Endothelial cell of umbilical vein (primary cell): ENCODE results near the gene CDR2. TPM values are rescaled to one million over a fixed set of nuclear protein-coding genes. Genes with fewer than 3 reads are reported as not detected.

Experiments used
- BruUV-seq: library from RNA; stranded (reverse); fragments of 400-500 nt; replicated peaks from 2 replicates; lab custom pipeline; 2021; lab: Mats Ljungman, UMichigan
- CTCF ChIA-PET: fragments of 300-600, 350-600 bp; sonication (Branson Sonifier 250); formaldehyde crosslinking; loops from one replicate; lab custom pipeline; 2021; ENCODE audit warnings: antibody characterized with exemption, inconsistent platforms; lab: Charles Lee
- POLR2A ChIA-PET: fragments of 300-600, 350-600 bp; sonication (Branson Sonifier 250); formaldehyde crosslinking; loops from one replicate; lab custom pipeline; 2021; ENCODE audit warnings: antibody characterized with exemption, inconsistent platforms; lab: Charles Lee
- DNase-seq: peaks from one replicate; pipeline ENCODE4 v3.0.0-alpha.2; 2011; ENCODE audit warnings: low read depth, low spot score
- FAIRE-seq: peaks from 2 replicates; lab custom pipeline; 2011; peaks lifted over from hg19 to GRCh38; lab: Jason Lieb, UNC
- H2AFZ ChIP-seq: 2 replicates; pipeline ENCODE4 v1.6.0; 2012; ENCODE audit warnings: low read depth, low read length, control low read depth, inconsistent platforms
- H3K27ac ChIP-seq: 2 replicates; pipeline ENCODE4 v1.5.1; 2011; ENCODE audit warnings: low read depth, mild to moderate bottlenecking, control low read depth, low read length, moderate library complexity; ENCODE audit not compliant: insufficient read depth
- H3K27me3 ChIP-seq, 2 experiments: 2 replicates each; pipeline versions ENCODE4 v1.6.0 to v1.6.1; 2011; ENCODE audit warnings: low read length in 2 of 2, mixed read lengths in 1 of 2; ENCODE audit not compliant: control insufficient read depth in 2 of 2, insufficient read depth in 2 of 2
- H3K36me3 ChIP-seq, 2 experiments: 2 replicates in 1 of 2; 3 replicates in 1 of 2; pipeline ENCODE4 v1.5.1; 2011; ENCODE audit warnings: low read length in 2 of 2, mild to moderate bottlenecking in 1 of 2, moderate library complexity in 1 of 2; ENCODE audit not compliant: control insufficient read depth in 2 of 2, insufficient read depth in 2 of 2; ENCODE audit errors: extremely low read depth in 1 of 2
- H3K4me1 ChIP-seq: 3 replicates; pipeline ENCODE4 v1.5.1; 2011; ENCODE audit warnings: mild to moderate bottlenecking, low read length; ENCODE audit not compliant: control insufficient read depth, insufficient read depth; ENCODE audit errors: extremely low read depth
- H3K4me2 ChIP-seq: 2 replicates; pipeline ENCODE4 v1.6.1; 2011; ENCODE audit warnings: low read length, control low read depth, mixed read lengths; ENCODE audit not compliant: insufficient read depth
- H3K4me3 ChIP-seq, 3 experiments: fragments of 200-600 bp in 1 of 3; sonication (generic), shearing (Covaris generic) in 1 of 3; replicated peaks in 1 of 3; 2 replicates each; pipeline ENCODE4 v1.5.1; 2011 to 2016; ENCODE audit warnings: control low read depth in 3 of 3, low read length in 3 of 3, mild to moderate bottlenecking in 2 of 3, inconsistent platforms in 1 of 3, low read depth in 1 of 3, moderate library complexity in 1 of 3; ENCODE audit not compliant: insufficient read depth in 1 of 3
- H3K79me2 ChIP-seq: 2 replicates; pipeline ENCODE4 v1.6.0; 2012; ENCODE audit warnings: low read length, inconsistent platforms; ENCODE audit not compliant: control insufficient read depth, insufficient read depth
- H3K9ac ChIP-seq: replicated peaks from 2 replicates; pipeline ENCODE3; 2011; ENCODE audit warnings: low read length, control low read depth; ENCODE audit not compliant: insufficient read depth; ENCODE audit errors: extremely low read depth
- H3K9me1 ChIP-seq: replicated peaks from 3 replicates; pipeline ENCODE4 v1.6.0; 2011; ENCODE audit warnings: mild to moderate bottlenecking, low read length; ENCODE audit not compliant: control insufficient read depth, insufficient read depth; ENCODE audit errors: extremely low read depth
- H3K9me3 ChIP-seq: replicated peaks from 2 replicates; pipeline ENCODE4 v1.5.1; 2012; ENCODE audit warnings: low read length, inconsistent platforms; ENCODE audit not compliant: control insufficient read depth, insufficient read depth
- H4K20me1 ChIP-seq: replicated peaks from 2 replicates; pipeline ENCODE3; 2011; ENCODE audit warnings: mild to moderate bottlenecking, low read length; ENCODE audit not compliant: control insufficient read depth, insufficient read depth; ENCODE audit errors: extremely low read depth
- CTCF ChIP-seq, 2 donors: IDR thresholded peaks; 1 replicate in 1 of 2; 2 replicates in 1 of 2; pipeline ENCODE4 v1.5.1; 2011; ENCODE audit warnings: low read length in 2 of 2, mild to moderate bottlenecking in 2 of 2, moderate library complexity in 2 of 2, control low read depth in 1 of 2, inconsistent platforms in 1 of 2, low read depth in 1 of 2; ENCODE audit not compliant: insufficient read depth in 1 of 2; ENCODE audit errors: extremely low read depth in 1 of 2
- EZH2 ChIP-seq: IDR thresholded peaks from 2 replicates; pipeline ENCODE4 v1.6.1; 2012; ENCODE audit warnings: borderline replicate concordance, low read depth, mild to moderate bottlenecking, moderate library complexity, low read length, inconsistent platforms; ENCODE audit not compliant: severe bottlenecking
- FOS ChIP-seq: IDR thresholded peaks from 2 replicates; pipeline ENCODE4 v1.6.1; 2011; ENCODE audit warnings: mild to moderate bottlenecking, low read length, moderate library complexity, borderline replicate concordance; ENCODE audit not compliant: insufficient read depth
- GATA2 ChIP-seq: IDR thresholded peaks from 2 replicates; pipeline ENCODE4 v1.7.0; 2011; ENCODE audit warnings: low read depth, mild to moderate bottlenecking, moderate library complexity, mixed read lengths, low read length; ENCODE audit not compliant: insufficient read length, insufficient read depth
- JUN ChIP-seq: IDR thresholded peaks from 2 replicates; pipeline ENCODE4 v1.6.1; 2011; ENCODE audit warnings: borderline replicate concordance, low read depth; ENCODE audit not compliant: insufficient read length, insufficient read depth
- MAX ChIP-seq: IDR thresholded peaks from 2 replicates; pipeline ENCODE4 v1.6.1; 2011; ENCODE audit not compliant: insufficient read depth, insufficient read length
- MYC ChIP-seq: IDR thresholded peaks from one replicate; pipeline ENCODE4 v1.6.1; 2011; ENCODE audit warnings: mild to moderate bottlenecking, low read depth, low read length
- POLR2A ChIP-seq: IDR thresholded peaks from 2 replicates; pipeline ENCODE4 v1.6.1; 2012; ENCODE audit warnings: low read depth, mild to moderate bottlenecking, control low read depth, low read length
- POLR2AphosphoS5 ChIP-seq: IDR thresholded peaks from 2 replicates; pipeline ENCODE4 v1.6.1; 2012; ENCODE audit warnings: low read depth, mild to moderate bottlenecking, control low read depth, low read length, moderate library complexity; ENCODE audit not compliant: insufficient read depth
- dilution Hi-C: fragments of 300-500 bp; cut with MboI; formaldehyde crosslinking; loops from one replicate; pipeline ENCODE4 v1.15.0; 2019; ENCODE audit warnings: low sequenced_read_pairs; ENCODE audit not compliant: extremely low pct_ligation_motif_present
- intact Hi-C: fragments of 100-400 bp; cut with micrococcal nuclease; formaldehyde crosslinking; loops from one replicate; pipeline ENCODE4 v1.10.0; 2022
- polyA plus RNA-seq, 4 experiments: library from polyadenylated mRNA; depleted of rRNA in 3 of 4; stranded (reverse) in 3 of 4; unstranded in 1 of 4; fragments of >200 nt; gene quantifications; 2 replicates each; pipeline versions ENCODE4 v1.2.1 to v1.2.3, GENCODE V29; 2011 to 2012; ENCODE audit warnings: missing spikeins in 1 of 4
- total RNA-seq: library from RNA; stranded (reverse); gene quantifications from 2 replicates; pipeline ENCODE4 v1.2.3, GENCODE V29; 2021

CDR2 gene
- total and polyA plus RNA-seq, 2 donors (not counting 3 experiments of a cell fraction or from before 2014, with no cell fraction given): 35.3 to 61.9 TPM

GRCh38 chr16:22316411-22316811 is 58.0 kb downstream of the CDR2 start:
- no peak for DNase-seq
- Histone ChIP-seq H3K9me1 (no peaks in the 10 kb centered on the region), H3K27ac (no peak overlapping the region), H3K79me2 (peaks cover under 1% of the 10 kb centered on the region), H3K4me3 (no peak overlapping the region), H3K4me2 (no peak overlapping the region), H4K20me1 (no peaks in the 10 kb centered on the region), H3K4me1 (peaks cover 14% of the 10 kb centered on the region), H2AFZ (no peak overlapping the region), H3K27me3 (no peaks in the 10 kb centered on the region), H3K9me3 (no peaks in the 10 kb centered on the region), H3K9ac (no peak overlapping the region), H3K36me3 (peaks cover 6 to 28% of the 10 kb centered on the region in 2 experiments)
- intact Hi-C loops (no loop called here), dilution Hi-C loops (no loop called here)
- no TSS peak for BruUV-seq
- POLR2A ChIA-PET: no interaction called here
- CTCF ChIA-PET: no interaction called here
- no peak for FAIRE-seq
- TF ChIP-seq EZH2 (no peak), MYC (no peak), MAX (no peak), JUN (no peak), POLR2AphosphoS5 (no peak), FOS (no peak), POLR2A (no peak), CTCF (IDR thresholded peaks at IDR 0.05; ENCODE audit: extremely low read depth in 1 of 2, insufficient read depth in 1 of 2, low read depth in 1 of 2, low read length in 2 of 2) (no peak), GATA2 (no peak)
